ENCODE measurements around the gene GID8. TPM values are rescaled to one million over a fixed set of nuclear protein-coding genes. Genes with fewer than 3 reads are reported as not detected.

The GID8 gene
- total and polyA plus RNA-seq, 12 donors: 9.4 to 38.5 (median 22.3) TPM

GRCh38 chr20:62918147-62918546, 19.8 kb upstream of the GID8 start:
- Histone ChIP-seq H3K27ac (no peak overlapping the region), H3K36me3 (replicated peaks in 1 of 2) (no peaks in the 10 kb centered on the region), H3K27me3 (no peaks in the 10 kb centered on the region), H3K9me3 (replicated peaks in 1 of 3) (no peaks in the 10 kb centered on the region), H3K4me1 (replicated peaks in 1 of 2) (peaks cover 56 to 83% of the 10 kb centered on the region in 2 donors), H3K4me3 (no peak overlapping the region)
- TF ChIP-seq, protein P1, sequence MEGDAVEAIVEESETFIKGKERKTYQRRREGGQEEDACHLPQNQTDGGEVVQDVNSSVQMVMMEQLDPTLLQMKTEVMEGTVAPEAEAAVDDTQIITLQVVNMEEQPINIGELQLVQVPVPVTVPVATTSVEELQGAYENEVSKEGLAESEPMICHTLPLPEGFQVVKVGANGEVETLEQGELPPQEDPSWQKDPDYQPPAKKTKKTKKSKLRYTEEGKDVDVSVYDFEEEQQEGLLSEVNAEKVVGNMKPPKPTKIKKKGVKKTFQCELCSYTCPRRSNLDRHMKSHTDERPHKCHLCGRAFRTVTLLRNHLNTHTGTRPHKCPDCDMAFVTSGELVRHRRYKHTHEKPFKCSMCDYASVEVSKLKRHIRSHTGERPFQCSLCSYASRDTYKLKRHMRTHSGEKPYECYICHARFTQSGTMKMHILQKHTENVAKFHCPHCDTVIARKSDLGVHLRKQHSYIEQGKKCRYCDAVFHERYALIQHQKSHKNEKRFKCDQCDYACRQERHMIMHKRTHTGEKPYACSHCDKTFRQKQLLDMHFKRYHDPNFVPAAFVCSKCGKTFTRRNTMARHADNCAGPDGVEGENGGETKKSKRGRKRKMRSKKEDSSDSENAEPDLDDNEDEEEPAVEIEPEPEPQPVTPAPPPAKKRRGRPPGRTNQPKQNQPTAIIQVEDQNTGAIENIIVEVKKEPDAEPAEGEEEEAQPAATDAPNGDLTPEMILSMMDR (IDR thresholded peaks at IDR 0.05): no peak
- no peak for TF ChIP-seq POLR2A (IDR thresholded peaks at IDR 0.05)
- intact Hi-C loops (cut with DNase I): no loop called here
- no peak for DNase-seq
- WGBS, 4 donors: 39 to 49% (median 44%) methylated on average over 3 of the region's 3 CpGs

GRCh38 chr20:62918831-62919230, 19.1 kb upstream of the GID8 start:
- H3K4me1 ChIP-seq (replicated peaks in 1 of 2): peaks cover 57 to 88% of the 10 kb centered on the region in 2 donors
- intact Hi-C loops (cut with DNase I): no loop called here
- H3K27ac ChIP-seq: no peak overlapping the region
- WGBS, 4 donors: 52 to 71% (median 67%) methylated on average over 6 of the region's 6 CpGs
- no peaks in the 10 kb centered on the region for H3K9me3 ChIP-seq (replicated peaks in 1 of 3)
- DNase-seq: no peak
- H3K27me3 ChIP-seq: no peaks in the 10 kb centered on the region
- TF ChIP-seq, protein P1 (IDR thresholded peaks at IDR 0.05): no peak
- no peak for TF ChIP-seq POLR2A (IDR thresholded peaks at IDR 0.05)
- H3K4me3 ChIP-seq: no peak overlapping the region
- no peaks in the 10 kb centered on the region for H3K36me3 ChIP-seq (replicated peaks in 1 of 2)

DNA sequence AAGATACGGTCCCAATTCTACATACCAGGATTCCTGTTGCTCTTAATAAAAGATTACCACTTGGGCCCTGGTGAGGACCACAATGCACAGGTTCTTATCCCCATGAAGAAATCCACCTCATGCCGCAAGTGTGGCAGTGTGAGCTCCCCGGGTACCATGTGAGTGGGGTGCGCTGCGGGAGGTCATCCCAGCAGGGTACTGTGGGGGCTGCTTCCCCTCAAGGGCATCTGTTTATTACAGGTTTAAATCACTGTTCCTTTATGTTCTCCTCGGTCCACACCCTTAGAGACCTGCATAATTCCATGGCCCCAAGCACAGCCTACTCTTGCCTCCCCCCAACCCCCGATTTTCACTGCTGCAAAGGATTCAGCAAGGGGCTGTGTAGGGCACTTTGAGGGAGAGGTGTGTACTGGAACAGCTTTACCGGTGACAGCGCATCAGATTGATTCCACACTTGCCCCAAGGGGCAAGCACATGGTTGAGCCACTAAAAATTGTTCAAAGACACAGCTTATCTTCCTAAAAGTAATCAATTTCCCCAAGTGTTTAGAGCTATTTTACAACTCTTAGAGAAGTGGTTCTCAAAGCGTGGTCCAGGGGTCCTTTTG, 17.8 kb upstream of the GID8 start:
- no peak for TF ChIP-seq POLR2A (IDR thresholded peaks at IDR 0.05)
- TF ChIP-seq, protein P1 (IDR thresholded peaks at IDR 0.05): no peak

GRCh38 chr20:62921119-62921687, 16.7 kb upstream of the GID8 start:
- no peak overlapping the region for H3K4me3 ChIP-seq
- no peaks in the 10 kb centered on the region for H3K9me3 ChIP-seq (replicated peaks in 1 of 3)
- DNase-seq: peak; percentile 65 to 85 (median 78)
- H3K4me1 ChIP-seq (replicated peaks in 1 of 2): peaks cover 65 to 88% of the 10 kb centered on the region in 2 donors
- H3K36me3 ChIP-seq (replicated peaks in 1 of 2): no peaks in the 10 kb centered on the region
- H3K27ac ChIP-seq: peak overlapping the region in 3 of 5 donors; percentile 36 to 73 (median 59)
- no peaks in the 10 kb centered on the region for H3K27me3 ChIP-seq
- 23 to 37% (median 29%) methylated on average over 8 of the region's 8 CpGs for WGBS, 4 donors
- TF ChIP-seq, protein P1 (IDR thresholded peaks at IDR 0.05): peak; percentile 48 to 74 (median 68)
- TF ChIP-seq POLR2A (IDR thresholded peaks at IDR 0.05): peak in 1 of 2 donors; percentile 8
- intact Hi-C loops (cut with DNase I): no loop called here

More for the DNA sequence above, 17.8 kb upstream of the GID8 start:
- Histone ChIP-seq H3K9me3 (replicated peaks in 1 of 3) (no peaks in the 10 kb centered on the region), H3K27ac (peak overlapping the region in 2 of 5 donors; percentile 59 to 73), H3K27me3 (no peaks in the 10 kb centered on the region), H3K4me3 (no peak overlapping the region), H3K4me1 (replicated peaks in 1 of 2) (peaks cover 67 to 88% of the 10 kb centered on the region in 2 donors), H3K36me3 (replicated peaks in 1 of 2) (no peaks in the 10 kb centered on the region)
- no peak for DNase-seq
- intact Hi-C loops (cut with DNase I): no loop called here
- WGBS, 4 donors: 69 to 79% (median 71%) methylated on average over 9 to 10 of the region's 10 CpGs

All from adrenal gland (tissue), 12 donors.